Sigmoid colon (tissue), 7 donors: ENCODE measurements around the gene DTNBP1. TPM values are rescaled to one million over a fixed set of nuclear protein-coding genes. Genes with fewer than 3 reads are reported as not detected.

Source experiments
- DNase-seq: peaks from one replicate; pipeline ENCODE4 v3.0.0-alpha.2; 2019
- H3K27ac ChIP-seq, 4 donors: fragments of 200-600 bp; sonication (generic); one replicate each; pipeline ENCODE4 v1.5.1; 2016 to 2019; ENCODE audit warnings: mild to moderate bottlenecking in 1 of 4
- H3K27me3 ChIP-seq, 3 donors: fragments of 200-600 bp; sonication (generic); one replicate each; pipeline ENCODE4 v1.5.1; 2019; ENCODE audit warnings: mild to moderate bottlenecking in 1 of 3
- H3K36me3 ChIP-seq, 4 donors: fragments of 200-600 bp; sonication (generic); one replicate each; pipeline ENCODE4 v1.5.1; 2016 to 2019
- H3K4me1 ChIP-seq, 4 donors: fragments of 200-600 bp; sonication (generic); one replicate each; pipeline ENCODE4 v1.5.1; 2017 to 2019
- H3K4me3 ChIP-seq, 4 donors: fragments of 200-600 bp; sonication (generic); one replicate each; pipeline ENCODE4 v1.5.1; 2017 to 2019; ENCODE audit warnings: mild to moderate bottlenecking in 2 of 4, moderate library complexity in 1 of 4
- H3K9me3 ChIP-seq, 4 donors: fragments of 200-600 bp in 3 of 4; sonication (generic) in 3 of 4; one replicate each; pipeline versions ENCODE4 v1.5.1 to v1.6.1; 2013 to 2019
- CTCF ChIP-seq, 4 experiments: fragments of 450-650 bp in 3 of 4; fragments of 200-600 bp in 1 of 4; IDR thresholded peaks; one replicate each; pipeline ENCODE4 v1.5.1; 2016 to 2019; ENCODE audit warnings: antibody characterized with exemption in 4 of 4, mild to moderate bottlenecking in 3 of 4, moderate library complexity in 2 of 4
- EP300 ChIP-seq, 4 donors: sonication (generic); formaldehyde crosslinking; IDR thresholded peaks; one replicate each; pipeline ENCODE4 v1.6.1; 2017; ENCODE audit warnings: antibody characterized with exemption in 4 of 4
- POLR2A ChIP-seq, 2 donors: fragments of 450-650 bp; IDR thresholded peaks; one replicate each; pipeline ENCODE4 v1.6.1; 2016; ENCODE audit warnings: antibody characterized with exemption in 2 of 2, mild to moderate bottlenecking in 2 of 2, moderate library complexity in 2 of 2
- POLR2AphosphoS5 ChIP-seq, 4 donors: sonication (generic); formaldehyde crosslinking; IDR thresholded peaks; one replicate each; pipeline ENCODE4 v1.6.1; 2017; ENCODE audit warnings: antibody characterized with exemption in 4 of 4
- WGBS, 2 donors: extraction: QIAGEN DNeasy Blood & Tissue Kit; methylation state at CpG; one replicate each; pipeline ENCODE4 v1.1.7; 2013; 5-methylcytosine and 5-hydroxymethylcytosine counted together
- intact Hi-C: fragments of 100-400 bp; cut with DNase I; formaldehyde crosslinking; loops from one replicate; pipeline ENCODE4 v1.15.1; 2023
- polyA plus RNA-seq, 3 donors: library from polyadenylated mRNA; stranded (reverse); fragments of 200-250 nt; gene quantifications; one replicate each; pipeline ENCODE4 v1.2.3, GENCODE V29; 2013
- total RNA-seq, 4 donors: library from RNA; depleted of rRNA; stranded (reverse); fragments of >200 nt; gene quantifications; one replicate each; pipeline ENCODE4 v1.1.0, GENCODE V29; 2016
- donor health status: healthy with polysubstance abuse.
- donor health status: Bipolar disorder and iron deficiency.
- donor health status: healthy.

Gene DTNBP1
- total and polyA plus RNA-seq, 7 donors = 12.8 to 25.8 (median 18.7) TPM

- Histone ChIP-seq H3K27me3 (no peaks in the 10 kb centered on the region), H3K4me3 (no peak overlapping the region), H3K36me3 (peaks cover 0 to 74% (median 36%) of the 10 kb centered on the region in 4 donors), H3K4me1 (no peaks in the 10 kb centered on the region), H3K27ac (no peak overlapping the region), H3K9me3 (no peaks in the 10 kb centered on the region)
- no peak for TF ChIP-seq POLR2AphosphoS5 (IDR thresholded peaks at IDR 0.05)
- no peak for TF ChIP-seq POLR2A (IDR thresholded peaks at IDR 0.05)
- TF ChIP-seq CTCF (IDR thresholded peaks at IDR 0.05) = no peak
- TF ChIP-seq EP300 (IDR thresholded peaks at IDR 0.05) = no peak
- WGBS, 2 donors = 91 to 93% methylated on average over 21 of the region's 21 CpGs
- DNase-seq = no peak
- intact Hi-C loops = no loop called here
Measured at GRCh38 chr6:15513801-15514711, 148.8 kb downstream of the DTNBP1 start.

DNA sequence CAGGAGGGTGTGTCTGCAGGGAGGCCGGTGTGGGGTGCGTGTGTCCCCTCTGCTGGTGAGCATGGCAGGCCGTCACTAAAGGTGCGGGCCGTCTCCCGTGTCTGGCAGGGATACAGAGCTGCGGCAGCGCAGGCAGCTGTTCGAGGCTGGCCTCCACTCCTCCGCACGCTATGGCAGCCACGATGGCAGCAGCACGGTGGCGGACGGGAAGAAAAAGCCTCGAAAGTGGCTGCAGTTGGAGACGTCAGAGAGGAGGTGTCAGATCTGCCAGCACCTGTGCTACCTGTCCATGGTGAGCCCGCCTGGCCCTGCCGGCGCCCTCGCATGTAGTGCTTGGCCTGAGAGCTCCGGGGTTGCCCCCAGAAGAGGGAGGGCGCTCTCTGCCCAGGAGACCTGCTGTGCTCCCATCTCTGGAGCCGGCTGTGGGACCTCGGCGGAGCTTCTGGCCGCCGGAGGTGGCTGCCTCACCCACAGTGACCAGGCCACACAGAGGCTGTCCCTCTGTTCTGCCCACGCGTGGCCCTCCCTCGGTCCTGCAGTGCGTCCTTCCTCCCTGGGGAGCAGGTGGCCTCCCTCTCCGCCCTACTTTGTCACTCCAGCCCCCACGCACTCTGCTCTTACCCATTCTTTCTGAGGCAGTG is 149.6 kb downstream of the DTNBP1 start:
- TF ChIP-seq CTCF (IDR thresholded peaks at IDR 0.05) = no peak
- no peak for TF ChIP-seq EP300 (IDR thresholded peaks at IDR 0.05)
- TF ChIP-seq POLR2A (IDR thresholded peaks at IDR 0.05) = no peak
- TF ChIP-seq POLR2AphosphoS5 (IDR thresholded peaks at IDR 0.05) = no peak
- Histone ChIP-seq H3K4me1 (no peaks in the 10 kb centered on the region), H3K9me3 (no peaks in the 10 kb centered on the region), H3K27ac (no peak overlapping the region), H3K4me3 (no peak overlapping the region), H3K27me3 (no peaks in the 10 kb centered on the region), H3K36me3 (peaks cover 0 to 77% (median 35%) of the 10 kb centered on the region in 4 donors)
- intact Hi-C loops = no loop called here
- no peak for DNase-seq
- whole genome bisulfite sequencing, 2 donors = 94 to 95% methylated on average over 34 of the region's 34 CpGs

- Histone ChIP-seq H3K27me3 (no peaks in the 10 kb centered on the region), H3K9me3 (no peaks in the 10 kb centered on the region), H3K27ac (no peak overlapping the region), H3K36me3 (peaks cover 0 to 79% (median 35%) of the 10 kb centered on the region in 4 donors), H3K4me3 (no peak overlapping the region), H3K4me1 (no peaks in the 10 kb centered on the region)
- 93 to 94% methylated on average over 9 of the region's 9 CpGs for WGBS, 2 donors
- TF ChIP-seq CTCF (IDR thresholded peaks at IDR 0.05) = no peak
- TF ChIP-seq POLR2A (IDR thresholded peaks at IDR 0.05) = no peak
- no peak for TF ChIP-seq POLR2AphosphoS5 (IDR thresholded peaks at IDR 0.05)
- no peak for TF ChIP-seq EP300 (IDR thresholded peaks at IDR 0.05)
- intact Hi-C loops = no loop called here
- no peak for DNase-seq
Measured at GRCh38 chr6:15512721-15513120, 150.1 kb downstream of the DTNBP1 start.

DNA sequence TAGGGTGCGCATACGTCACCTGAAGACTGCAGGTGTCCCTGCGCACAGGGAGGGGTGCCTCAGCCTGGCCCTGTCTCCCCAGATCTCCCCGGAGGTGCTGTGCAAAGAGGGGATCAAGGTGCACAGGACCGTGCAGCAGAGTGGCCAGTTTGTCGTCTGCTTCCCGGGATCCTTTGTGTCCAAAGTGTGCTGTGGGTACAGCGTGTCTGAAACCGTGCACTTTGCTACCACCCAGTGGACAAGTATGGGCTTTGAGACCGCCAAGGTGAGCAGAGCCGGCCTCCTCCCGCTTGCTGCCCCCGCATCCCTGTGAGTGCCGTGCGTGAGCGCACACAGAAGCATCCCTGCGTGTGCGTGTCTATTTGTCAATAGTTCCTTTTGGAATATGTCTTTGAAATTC is 150.7 kb downstream of the DTNBP1 start:
- DNase-seq = no peak
- no peak for TF ChIP-seq CTCF (IDR thresholded peaks at IDR 0.05)
- no peak for TF ChIP-seq POLR2AphosphoS5 (IDR thresholded peaks at IDR 0.05)
- no peak for TF ChIP-seq POLR2A (IDR thresholded peaks at IDR 0.05)
- intact Hi-C loops = no loop called here
- Histone ChIP-seq H3K27ac (no peak overlapping the region), H3K4me3 (no peak overlapping the region), H3K27me3 (no peaks in the 10 kb centered on the region), H3K4me1 (no peaks in the 10 kb centered on the region), H3K36me3 (peaks cover 0 to 73% (median 33%) of the 10 kb centered on the region in 4 donors), H3K9me3 (no peaks in the 10 kb centered on the region)
- WGBS, 2 donors = 95 to 96% methylated on average over 18 of the region's 18 CpGs
